Urothelium cell line (cell line): ENCODE data around the gene KIF26A.
A peak's percentile ranks its signal among the peaks of the same experiment; 100 is the strongest.
"Not testable (repeated sequence)": the region's sequence is repeated elsewhere in the genome, so short reads cannot be mapped to it uniquely, and the experiment has no call there.

Experiments
- DNase-seq: peaks from one replicate; pipeline ENCODE4 v3.0.0; 2011; ENCODE audit warnings: low spot score, mixed read lengths
- FAIRE-seq: peaks from 2 replicates; lab custom pipeline; 2011; peaks lifted over from hg19 to GRCh38; lab: Jason Lieb, UNC

The KIF26A gene

GRCh38 chr14:104142946-104143470 is 4.6 kb downstream of the KIF26A start:
- DNase-seq: no peak
- no peak for FAIRE-seq

DNA sequence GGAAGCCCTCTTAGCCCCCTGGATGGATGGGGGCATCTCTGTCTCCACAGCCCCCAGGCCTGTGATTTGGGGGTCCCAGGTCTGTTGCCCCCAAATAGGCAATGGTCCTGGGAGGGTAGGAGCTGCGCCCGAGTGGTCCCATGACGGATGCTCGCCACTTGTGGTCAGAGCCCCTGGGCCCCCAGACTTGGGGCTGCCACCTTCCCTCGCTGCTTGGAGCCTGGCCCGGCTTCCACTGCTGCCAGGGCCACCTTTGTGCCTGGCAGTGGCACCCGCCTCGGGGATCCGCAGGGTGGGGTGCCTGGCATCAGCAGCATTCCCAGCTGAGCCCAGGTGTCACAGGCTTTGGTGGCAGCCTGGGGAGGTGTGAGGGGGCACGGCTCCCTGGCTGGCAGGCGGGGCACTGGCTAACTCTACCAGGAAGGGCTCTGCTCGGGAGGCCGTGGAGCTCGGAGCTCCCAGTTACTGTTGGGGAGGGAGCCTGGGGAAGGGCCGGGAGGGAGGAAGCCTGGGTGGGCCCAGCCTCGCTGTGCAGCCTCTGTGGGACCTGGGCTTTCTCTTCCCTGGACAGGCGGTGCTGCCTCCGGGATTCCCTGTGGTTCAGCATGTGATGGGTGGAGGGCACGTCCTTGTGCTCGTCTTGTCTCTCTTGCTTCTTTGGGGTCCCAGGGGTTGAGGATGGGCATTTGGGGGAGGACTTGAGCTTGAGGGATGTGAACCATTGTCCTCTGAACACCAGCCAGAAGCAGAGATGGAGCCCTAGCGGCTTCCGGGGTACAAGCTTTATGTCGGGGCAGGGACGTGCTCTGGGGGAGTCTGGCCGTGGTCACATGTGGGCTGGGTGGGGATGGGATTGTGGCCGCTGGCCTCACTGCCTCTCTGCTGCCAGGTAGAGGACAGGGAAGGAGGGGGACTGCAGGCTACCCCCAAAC is 5.4 kb downstream of the KIF26A start:
- FAIRE-seq: no peak
- no peak for DNase-seq

DNA sequence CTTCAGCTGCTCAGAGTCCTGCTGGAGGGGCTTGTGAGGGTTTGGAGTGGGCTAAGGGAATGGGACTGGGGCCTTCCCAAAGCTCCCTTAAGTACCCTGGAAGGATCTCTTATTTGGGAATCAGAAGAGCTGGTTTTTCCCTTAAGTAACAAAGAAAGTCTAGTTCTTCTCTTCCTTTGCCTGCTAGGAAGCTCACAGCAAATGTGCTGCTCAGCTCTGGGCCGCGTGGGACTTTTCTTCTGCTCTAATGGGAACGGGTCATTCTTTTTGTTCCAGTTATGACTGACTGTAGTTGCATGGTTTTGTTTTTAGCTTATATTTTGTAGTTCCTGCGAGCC is 6.0 kb downstream of the KIF26A start:
- no peak for FAIRE-seq
- no peak for DNase-seq

DNA sequence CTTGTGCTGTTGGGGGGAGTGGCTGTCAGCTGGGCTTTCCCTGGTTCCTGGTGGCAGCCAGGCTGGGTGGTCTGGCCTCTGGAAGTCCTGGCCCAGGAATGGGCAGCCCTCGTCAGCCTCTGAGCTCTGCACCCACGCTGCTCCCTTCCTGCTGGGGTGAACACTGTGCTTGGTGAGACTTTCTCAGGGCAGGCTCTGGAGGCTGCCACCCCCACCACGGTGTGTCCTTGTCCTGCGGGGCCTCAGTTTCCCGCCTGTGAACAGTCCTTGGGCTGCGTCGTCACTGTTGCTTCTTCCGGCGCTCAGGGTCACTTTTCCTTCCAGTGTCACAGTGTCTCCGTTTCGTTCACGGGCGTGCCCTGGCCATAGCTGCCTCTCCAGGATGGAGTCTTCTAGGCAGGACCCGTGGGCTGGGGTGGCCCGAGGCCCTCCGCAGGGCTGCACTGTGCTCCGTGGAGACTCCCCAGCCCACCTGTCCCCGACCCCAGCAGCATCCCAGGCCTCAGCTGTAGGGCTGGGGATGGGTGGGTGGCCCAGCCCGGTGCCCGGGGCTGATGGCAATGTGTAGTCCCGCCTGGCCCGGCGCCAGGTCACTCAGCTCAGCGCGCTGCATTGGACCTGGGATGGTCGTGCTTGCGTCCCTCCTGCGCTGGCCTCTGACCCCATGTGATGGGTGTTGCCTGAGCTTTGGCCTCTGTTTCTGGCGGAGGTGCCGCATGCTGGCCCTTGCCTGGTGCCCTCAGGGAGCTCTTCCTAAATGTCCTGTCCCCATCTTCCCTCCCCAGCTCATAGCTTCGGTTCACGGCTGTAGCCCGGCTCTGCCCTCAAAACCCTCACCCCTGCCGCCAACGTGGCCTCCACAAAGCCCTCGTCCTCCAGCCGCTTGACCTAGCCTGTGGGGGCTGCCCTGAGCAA is 6.8 kb downstream of the KIF26A start:
- DNase-seq: no peak
- FAIRE-seq: no peak

GRCh38 chr14:104145826-104146601 is 7.6 kb downstream of the KIF26A start:
- FAIRE-seq (no peak), DNase-seq (no peak)

DNA sequence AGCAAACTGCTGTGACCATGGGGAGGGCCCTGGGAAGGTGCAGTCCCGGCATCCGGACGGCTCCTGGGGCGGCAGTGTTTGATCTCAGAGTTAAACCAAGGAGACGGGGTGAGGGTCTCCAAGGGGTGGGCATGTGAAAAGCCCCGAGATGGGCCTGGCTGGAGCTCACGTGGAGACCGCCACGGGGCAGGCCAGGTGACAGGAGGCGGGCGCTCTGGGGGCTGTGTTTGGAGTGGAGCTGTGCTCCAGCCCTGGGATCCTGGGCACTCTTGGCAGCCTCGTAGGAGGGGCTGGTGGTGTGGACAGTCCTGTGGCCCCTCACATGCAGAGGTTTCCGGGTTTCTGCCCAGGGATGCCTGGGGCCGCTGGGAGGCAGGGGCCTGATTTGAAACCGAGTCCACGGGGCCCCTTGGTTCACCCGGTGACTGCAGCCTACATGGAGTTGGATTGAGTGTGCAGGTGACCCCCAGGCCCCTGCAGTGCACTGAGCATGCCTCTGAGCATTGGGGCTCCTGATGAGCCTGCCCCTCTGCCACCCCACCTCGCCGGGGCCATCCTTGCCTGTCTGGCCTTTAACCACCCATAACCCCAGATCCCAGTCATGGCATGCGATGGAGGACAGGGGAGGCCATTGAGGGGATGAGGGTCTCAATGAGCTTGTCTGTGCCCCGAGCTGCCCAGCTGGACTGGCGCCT is 8.4 kb downstream of the KIF26A start:
- DNase-seq: no peak
- FAIRE-seq: no peak

GRCh38 chr14:104147346-104148125 is 9.1 kb downstream of the KIF26A start:
- FAIRE-seq (no peak), DNase-seq (no peak)

GRCh38 chr14:104148433-104149277 is 10.3 kb downstream of the KIF26A start:
- no peak for DNase-seq
- FAIRE-seq: no peak

DNA sequence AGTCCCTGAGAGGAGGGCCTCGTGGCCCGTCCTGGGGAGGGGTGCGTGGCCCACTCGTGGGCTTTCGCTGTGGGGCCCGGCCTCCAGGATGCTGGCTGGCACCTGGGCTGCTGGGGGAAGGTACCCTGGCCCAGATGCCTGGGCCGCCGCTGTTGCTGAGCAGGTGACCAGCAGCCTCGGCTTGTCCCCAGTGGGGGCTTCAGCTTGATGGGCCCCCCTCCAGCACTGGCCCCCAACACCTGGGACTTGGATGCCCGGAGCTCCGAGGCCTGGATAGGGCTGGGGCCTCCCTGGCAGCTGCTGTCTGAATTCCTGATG is 10.8 kb downstream of the KIF26A start:
- DNase-seq: no peak

GRCh38 chr14:104149617-104150135 is 11.3 kb downstream of the KIF26A start:
- FAIRE-seq (no peak), DNase-seq (peak; percentile 41)

More for the DNA sequence above, 10.8 kb downstream of the KIF26A start:
- no peak for FAIRE-seq

DNA sequence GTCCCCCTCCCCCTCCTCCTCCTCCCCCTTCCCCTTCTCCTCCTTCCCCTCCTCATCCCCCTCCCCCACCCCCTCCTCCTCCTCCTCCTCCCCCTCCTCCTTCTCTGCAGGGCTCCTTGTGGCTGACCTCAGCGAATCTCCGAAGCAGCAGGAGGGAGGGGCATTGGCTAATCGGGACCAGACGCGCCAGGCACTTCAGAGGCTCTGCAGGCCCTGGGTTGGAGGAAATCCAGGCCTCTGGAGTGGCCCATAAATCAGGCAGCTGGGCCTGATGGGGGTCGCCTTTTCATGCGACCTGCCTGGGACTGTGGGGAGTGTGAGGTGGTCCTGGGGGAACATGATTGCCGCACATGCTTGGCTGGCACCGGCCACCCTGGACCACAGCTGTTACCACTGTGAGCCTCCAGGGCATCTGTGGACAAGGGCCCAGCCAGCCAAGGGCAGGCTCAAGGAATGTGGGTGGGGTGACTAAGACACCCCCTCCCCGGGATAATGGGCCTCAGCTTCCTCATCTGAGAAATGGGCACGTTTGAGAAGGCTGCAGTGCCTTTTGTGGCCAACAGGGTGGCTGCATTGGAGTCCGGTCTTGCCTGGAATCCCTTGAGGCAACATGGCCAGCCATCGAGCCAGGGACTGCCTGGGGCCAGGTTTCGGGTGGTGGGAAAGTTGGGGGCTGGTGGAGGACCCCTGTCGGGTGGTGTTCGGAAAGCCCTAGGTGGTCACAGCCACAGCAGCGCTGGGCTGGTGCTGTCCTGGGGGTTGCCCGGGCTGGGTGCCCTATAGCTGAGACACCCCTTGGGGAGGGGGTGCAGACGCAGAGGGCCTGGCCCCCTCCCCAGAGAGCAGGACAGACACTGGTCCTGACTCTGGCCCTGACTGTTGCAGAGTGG is 12.0 kb downstream of the KIF26A start:
- DNase-seq: peak; percentile 40
- no peak for FAIRE-seq

GRCh38 chr14:104151026-104151381 is 12.6 kb downstream of the KIF26A start:
- no peak for DNase-seq
- FAIRE-seq: no peak

- no peak for FAIRE-seq
- DNase-seq: no peak
Measured at GRCh38 chr14:104151566-104152245, 13.3 kb downstream of the KIF26A start.

DNA sequence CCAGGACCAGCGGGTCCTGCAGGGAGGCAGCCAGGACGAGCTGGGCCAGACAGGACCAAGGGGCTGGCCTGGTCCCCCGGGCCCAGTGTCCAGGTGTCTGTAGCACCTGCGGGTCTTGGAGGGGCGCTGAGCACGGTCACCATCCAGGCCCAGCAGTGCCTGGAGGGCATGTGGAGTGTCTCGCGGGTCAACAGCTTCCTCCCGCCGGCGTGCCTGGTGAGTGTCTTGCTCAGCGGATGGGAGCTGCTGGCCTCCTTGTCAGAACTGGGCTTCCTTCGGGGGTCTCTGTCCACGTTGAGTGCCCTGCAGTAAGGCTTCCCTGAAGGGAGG is 13.8 kb downstream of the KIF26A start:
- FAIRE-seq: no peak
- no peak for DNase-seq

GRCh38 chr14:104152686-104153393 is 14.5 kb downstream of the KIF26A start:
- no peak for FAIRE-seq
- DNase-seq: no peak

DNA sequence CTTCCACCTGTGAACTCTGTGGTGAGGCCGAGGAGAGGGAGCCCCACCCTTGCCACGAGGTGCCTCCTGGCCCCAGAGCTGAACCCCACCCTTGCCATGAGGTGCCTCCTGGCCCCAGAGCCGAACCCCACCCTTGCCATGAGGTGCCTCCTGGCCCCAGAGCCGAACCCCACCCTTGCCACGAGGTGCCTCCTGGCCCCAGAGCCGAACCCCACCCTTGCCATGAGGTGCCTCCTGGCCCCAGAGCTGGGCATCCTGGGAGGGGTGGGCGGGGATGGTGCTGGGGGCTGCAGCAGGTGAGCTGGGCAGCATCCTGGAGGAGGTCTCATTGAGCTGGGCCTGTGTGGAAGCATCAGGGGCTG is 15.0 kb downstream of the KIF26A start:
- FAIRE-seq, DNase-seq: not testable (repeated sequence)
